HepG2 (cell line): ENCODE measurements around the gene BCDIN3D. TPM values are rescaled to one million over a fixed set of nuclear protein-coding genes. Genes with fewer than 3 reads are reported as not detected.

Experiments used
- GATAD2A ChIP-seq: IDR thresholded peaks from 2 replicates; pipeline ENCODE4 v1.6.1; 2016
- HOMEZ ChIP-seq: IDR thresholded peaks from 2 replicates; pipeline ENCODE4 v1.6.1; 2016; ENCODE audit warnings: low read depth
- IRF2 ChIP-seq: IDR thresholded peaks from 2 replicates; pipeline ENCODE4 v1.6.1; 2018; ENCODE audit warnings: missing genetic modification reagents, missing compliant biosample characterization
- MIER2 ChIP-seq: IDR thresholded peaks from 2 replicates; pipeline ENCODE4 v1.6.1; 2016; ENCODE audit warnings: missing biosample characterization, missing genetic modification reagents
- POLR2AphosphoS5 ChIP-seq: IDR thresholded peaks from 2 replicates; pipeline ENCODE4 v1.6.1; 2012; ENCODE audit warnings: low read depth, low read length
- RFX5 ChIP-seq: IDR thresholded peaks from 2 replicates; pipeline ENCODE4 v1.6.1; 2011; ENCODE audit warnings: low read depth, low read length, improper control_type of control experiment
- RXRA ChIP-seq: sonication (generic); formaldehyde crosslinking; IDR thresholded peaks from 2 replicates; pipeline ENCODE4 v1.5.1; 2020; ENCODE audit warnings: missing genetic modification reagents
- SMAD3 ChIP-seq: sonication (generic); formaldehyde crosslinking; IDR thresholded peaks from 2 replicates; pipeline ENCODE4 v1.4.0; 2020; ENCODE audit warnings: missing genetic modification reagents
- SOX5 ChIP-seq: IDR thresholded peaks from 2 replicates; pipeline ENCODE4 v1.6.1; 2016; ENCODE audit warnings: borderline replicate concordance
- ZBTB14 ChIP-seq: sonication (generic); formaldehyde crosslinking; IDR thresholded peaks from 2 replicates; pipeline ENCODE4 v1.4.0; 2020; ENCODE audit warnings: missing genetic modification reagents
- ZBTB8A ChIP-seq: sonication (generic); formaldehyde crosslinking; IDR thresholded peaks from 2 replicates; pipeline ENCODE4 v1.4.0; 2020; ENCODE audit warnings: mild to moderate bottlenecking, low read depth, missing genetic modification reagents, borderline replicate concordance
- ZFP36L1 ChIP-seq: sonication (generic); formaldehyde crosslinking; IDR thresholded peaks from 2 replicates; pipeline ENCODE4 v1.8.0; 2022; ENCODE audit warnings: mild to moderate bottlenecking, missing genetic modification reagents, moderate library complexity
- ZFP41 ChIP-seq: sonication (generic); formaldehyde crosslinking; IDR thresholded peaks from 2 replicates; pipeline ENCODE4 v1.4.0; 2020; ENCODE audit warnings: mild to moderate bottlenecking, missing genetic modification reagents, borderline replicate concordance
- ZNF124 ChIP-seq: sonication (generic); formaldehyde crosslinking; IDR thresholded peaks from 2 replicates; pipeline ENCODE4 v1.4.0; 2020; ENCODE audit warnings: missing genetic modification reagents
- ZNF160 ChIP-seq: sonication (generic); formaldehyde crosslinking; IDR thresholded peaks from 2 replicates; pipeline ENCODE4 v1.8.0; 2022; ENCODE audit warnings: mild to moderate bottlenecking, inconsistent platforms, missing genetic modification reagents
- ZNF225 ChIP-seq: sonication (generic); formaldehyde crosslinking; IDR thresholded peaks from 2 replicates; pipeline ENCODE4 v1.4.0; 2020; ENCODE audit warnings: mild to moderate bottlenecking, missing genetic modification reagents
- ZNF431 ChIP-seq: sonication (generic); formaldehyde crosslinking; IDR thresholded peaks from 2 replicates; pipeline ENCODE4 v1.9.0; 2022; ENCODE audit warnings: missing genetic modification reagents, low read depth, mild to moderate bottlenecking, borderline replicate concordance
- ZNF614 ChIP-seq: IDR thresholded peaks from 2 replicates; pipeline ENCODE4 v1.6.1; 2018; ENCODE audit warnings: missing biosample characterization, missing genetic modification reagents, inconsistent platforms, borderline replicate concordance
- ZNF691 ChIP-seq: sonication (generic); formaldehyde crosslinking; IDR thresholded peaks from 2 replicates; pipeline ENCODE4 v1.4.0; 2020; ENCODE audit warnings: missing genetic modification reagents, low read depth, mild to moderate bottlenecking, borderline replicate concordance
- ZNF772 ChIP-seq: sonication (generic); formaldehyde crosslinking; IDR thresholded peaks from 2 replicates; pipeline ENCODE4 v1.5.0; 2020; ENCODE audit warnings: mild to moderate bottlenecking, missing genetic modification reagents
- ZNF775 ChIP-seq: sonication (generic); formaldehyde crosslinking; IDR thresholded peaks from 2 replicates; pipeline ENCODE4 v1.4.0; 2020; ENCODE audit warnings: missing genetic modification reagents, mild to moderate bottlenecking, moderate library complexity, borderline replicate concordance
- ZNF788 ChIP-seq: sonication (generic); formaldehyde crosslinking; IDR thresholded peaks from 2 replicates; pipeline ENCODE4 v1.5.0; 2020; ENCODE audit warnings: mild to moderate bottlenecking, missing genetic modification reagents, borderline replicate concordance
- polyA plus RNA-seq, 8 experiments: library from polyadenylated mRNA; depleted of rRNA in 3 of 8; stranded (reverse) in 7 of 8; unstranded in 1 of 8; fragments of >200 nt; fragmentation: Illumina TruSeq in 4 of 8; extraction: Trizol in 4 of 8; gene quantifications; 2 replicates each; pipeline versions ENCODE4 v1.2.1 to v1.2.3, GENCODE V29; 2011 to 2016; ENCODE audit warnings: low read depth in 4 of 8, missing spikeins in 1 of 8, mixed read lengths in 1 of 8; ENCODE audit not compliant: insufficient read depth in 1 of 8
- total RNA-seq, 5 experiments: library from RNA; depleted of rRNA; stranded (reverse); fragments of >200 nt; fragmentation: Illumina TruSeq; extraction: Trizol; gene quantifications; 2 replicates each; pipeline ENCODE4 v1.2.3, GENCODE V29; 2016; ENCODE audit warnings: low read depth in 1 of 5
- TF ChIP-seq, protein P1 (sequence below): sonication (generic); formaldehyde crosslinking; IDR thresholded peaks from 2 replicates; pipeline ENCODE4 v1.5.1; 2020; ENCODE audit warnings: missing genetic modification reagents, mild to moderate bottlenecking, borderline replicate concordance

BCDIN3D gene
- total and polyA plus RNA-seq, 2 of the 13 experiments (the other 11 are each of a cell fraction or from before 2014, with no cell fraction given), result 2.2 to 2.5 TPM

- TF ChIP-seq ZNF772 (CRISPR knock-in tag) (peak; percentile 68; the same call in 1 of the 2 replicates), MIER2 (CRISPR knock-in tag) (peak; percentile 10; the same call in 1 of the 2 replicates), SMAD3 (CRISPR knock-in tag) (no peak), ZFP36L1 (CRISPR knock-in tag) (0 out of 2 replicates have a peak, but pooled peaks have one; percentile 77), IRF2 (CRISPR knock-in tag) (peak; percentile 35; the same call in 1 of the 2 replicates), ZFP41 (CRISPR knock-in tag) (no peak), RFX5 (peak; percentile 32; the same call in 1 of the 2 replicates), SOX5 (CRISPR knock-in tag) (peak; percentile 38; the same call in 1 of the 2 replicates), ZBTB8A (no peak), ZNF124 (CRISPR knock-in tag) (peak; percentile 56; the same call in 1 of the 2 replicates), ZNF788 (CRISPR knock-in tag) (peak; percentile 76; the same call in 1 of the 2 replicates), ZNF775 (CRISPR knock-in tag) (no peak; the same call in 1 of the 2 replicates), ZBTB14 (CRISPR knock-in tag) (0 out of 2 replicates have a peak, but pooled peaks have one; percentile 19), POLR2AphosphoS5 (peak; percentile 57; the same call in 1 of the 2 replicates), ZNF431 (CRISPR knock-in tag) (0 out of 2 replicates have a peak, but pooled peaks have one; percentile 45), ZNF225 (CRISPR knock-in tag) (0 out of 2 replicates have a peak, but pooled peaks have one; percentile 45), ZNF691 (CRISPR knock-in tag) (0 out of 2 replicates have a peak, but pooled peaks have one; percentile 11), RXRA (CRISPR knock-in tag) (peak; percentile 34; the same call in 1 of the 2 replicates), HOMEZ (CRISPR knock-in tag) (0 out of 2 replicates have a peak, but pooled peaks have one; percentile 11), GATAD2A (CRISPR knock-in tag) (0 out of 2 replicates have a peak, but pooled peaks have one; percentile 32), ZNF614 (CRISPR knock-in tag) (peak; percentile 78; the same call in 1 of the 2 replicates), ZNF160 (CRISPR knock-in tag) (no peak)
- TF ChIP-seq, protein P1, sequence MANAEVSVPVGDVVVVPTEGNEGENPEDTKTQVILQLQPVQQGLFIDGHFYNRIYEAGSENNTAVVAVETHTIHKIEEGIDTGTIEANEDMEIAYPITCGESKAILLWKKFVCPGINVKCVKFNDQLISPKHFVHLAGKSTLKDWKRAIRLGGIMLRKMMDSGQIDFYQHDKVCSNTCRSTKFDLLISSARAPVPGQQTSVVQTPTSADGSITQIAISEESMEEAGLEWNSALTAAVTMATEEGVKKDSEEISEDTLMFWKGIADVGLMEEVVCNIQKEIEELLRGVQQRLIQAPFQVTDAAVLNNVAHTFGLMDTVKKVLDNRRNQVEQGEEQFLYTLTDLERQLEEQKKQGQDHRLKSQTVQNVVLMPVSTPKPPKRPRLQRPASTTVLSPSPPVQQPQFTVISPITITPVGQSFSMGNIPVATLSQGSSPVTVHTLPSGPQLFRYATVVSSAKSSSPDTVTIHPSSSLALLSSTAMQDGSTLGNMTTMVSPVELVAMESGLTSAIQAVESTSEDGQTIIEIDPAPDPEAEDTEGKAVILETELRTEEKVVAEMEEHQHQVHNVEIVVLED, result peak; percentile 38; the same call in 1 of the 2 replicates
These were observed 14.5 kb downstream of the BCDIN3D start, which contains the start of gene NCKAP5L (continued) for GRCh38 chr12:49828133-49829091.
